GM04504 (cell line): ENCODE results near the gene COL19A1.
A peak's percentile ranks its signal among the peaks of the same experiment; 100 is the strongest.

Source experiments
- DNase-seq: peaks from one replicate; pipeline ENCODE4 v3.0.0-alpha.2; 2012; ENCODE audit warnings: low read depth

COL19A1 gene

DNA sequence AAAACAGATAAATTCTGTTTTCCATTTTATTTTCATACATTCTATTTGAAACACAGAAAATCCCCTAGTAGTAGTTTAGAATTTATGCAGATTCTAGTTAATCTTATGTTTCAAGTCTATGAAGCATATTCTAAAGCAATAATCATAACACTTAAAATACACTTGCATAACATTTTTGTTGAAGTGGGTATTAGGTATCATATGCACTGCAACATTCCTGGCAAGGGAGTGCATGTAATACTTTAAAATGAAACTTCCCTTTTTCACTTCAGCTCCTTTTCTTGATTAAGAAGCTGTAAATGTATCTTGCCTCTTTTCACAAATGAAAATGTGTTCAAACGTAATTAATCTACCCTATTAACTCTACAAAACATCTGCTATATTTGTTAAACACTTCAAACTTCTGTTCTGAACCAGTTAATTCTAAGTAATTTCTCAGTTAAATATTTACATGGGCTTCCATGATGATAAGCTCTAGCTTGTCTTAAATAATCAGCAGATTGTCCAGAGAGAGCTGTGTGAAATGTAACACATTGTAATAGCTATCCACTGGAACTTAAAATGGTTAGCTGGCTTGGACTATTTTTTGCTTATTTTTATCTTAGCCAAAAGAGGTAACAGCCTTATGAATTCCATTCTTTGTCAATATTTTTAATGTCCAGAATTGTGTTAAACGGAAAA is 192.8 kb downstream of the COL19A1 start:
- no peak for DNase-seq

DNA sequence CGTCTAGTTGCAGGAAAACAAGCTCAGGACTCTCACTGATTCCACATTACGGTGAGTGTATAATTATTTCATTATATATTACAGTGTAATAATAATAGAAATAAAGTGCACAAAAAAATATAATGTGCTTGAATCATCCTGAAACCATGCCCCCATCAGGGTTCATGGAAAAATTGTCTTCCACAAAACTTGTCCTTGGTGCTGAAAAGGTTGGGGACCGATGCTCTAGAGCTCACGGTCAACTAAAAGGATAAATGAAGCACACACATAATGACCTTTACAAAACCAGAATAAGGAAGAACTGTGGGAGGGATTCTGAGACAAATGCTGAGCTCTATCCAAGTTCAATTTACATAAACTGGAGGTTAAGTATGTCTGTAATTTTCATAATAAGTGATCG is 194.3 kb downstream of the COL19A1 start:
- DNase-seq: no peak

GRCh38 chr6:70061546-70061945 is 195.2 kb downstream of the COL19A1 start:
- no peak for DNase-seq

GRCh38 chr6:70062010-70062409 is 195.7 kb downstream of the COL19A1 start:
- no peak for DNase-seq

DNA sequence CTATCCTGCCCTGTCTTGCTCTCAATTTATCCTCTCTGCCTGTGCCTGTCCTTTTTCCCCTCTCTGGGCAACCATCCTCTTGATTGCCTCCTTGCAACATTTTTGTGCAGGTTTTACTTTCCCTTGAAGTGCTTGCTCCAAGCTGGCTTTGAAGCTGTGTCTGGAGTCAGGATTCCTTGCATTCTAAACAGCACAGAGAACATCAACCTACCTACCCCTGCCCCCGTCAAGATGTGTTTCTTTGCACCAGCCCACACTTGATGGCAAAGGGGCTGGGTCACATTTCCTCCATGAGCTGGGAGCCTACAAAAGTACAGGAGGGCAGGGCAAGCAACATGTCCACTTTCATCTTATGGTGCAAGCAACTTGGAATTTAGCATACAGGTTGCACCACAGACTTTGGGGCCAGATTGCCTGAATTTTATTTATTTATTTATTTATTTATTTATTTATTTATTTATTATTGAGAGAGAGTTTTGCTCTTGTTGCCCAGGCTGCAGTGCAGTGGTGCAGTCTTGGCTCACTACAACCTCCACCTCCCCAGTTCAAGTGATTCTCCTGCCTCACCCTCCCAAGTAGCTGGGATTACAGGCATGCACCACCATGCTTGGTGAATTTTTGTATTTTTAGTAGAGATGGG is 206.3 kb downstream of the COL19A1 start:
- no peak for DNase-seq

DNA sequence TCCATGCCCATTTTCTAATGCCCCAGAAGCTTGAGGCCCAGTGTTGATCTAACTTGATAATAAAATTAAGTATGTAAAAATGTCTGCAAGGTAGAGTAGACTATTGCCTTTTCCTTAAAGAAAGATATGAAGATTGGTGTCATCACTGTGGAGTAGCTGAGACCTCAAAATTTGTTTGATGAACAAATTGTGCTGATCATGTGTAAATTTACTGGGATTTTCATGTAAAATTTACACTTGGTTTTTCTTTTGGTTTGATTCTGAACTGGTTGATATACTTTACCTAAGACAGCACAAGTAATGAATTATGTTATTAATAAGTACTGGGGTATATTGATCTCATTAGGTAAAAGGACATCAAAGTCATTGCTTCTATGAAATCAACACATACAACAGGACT is 207.3 kb downstream of the COL19A1 start:
- no peak for DNase-seq

DNA sequence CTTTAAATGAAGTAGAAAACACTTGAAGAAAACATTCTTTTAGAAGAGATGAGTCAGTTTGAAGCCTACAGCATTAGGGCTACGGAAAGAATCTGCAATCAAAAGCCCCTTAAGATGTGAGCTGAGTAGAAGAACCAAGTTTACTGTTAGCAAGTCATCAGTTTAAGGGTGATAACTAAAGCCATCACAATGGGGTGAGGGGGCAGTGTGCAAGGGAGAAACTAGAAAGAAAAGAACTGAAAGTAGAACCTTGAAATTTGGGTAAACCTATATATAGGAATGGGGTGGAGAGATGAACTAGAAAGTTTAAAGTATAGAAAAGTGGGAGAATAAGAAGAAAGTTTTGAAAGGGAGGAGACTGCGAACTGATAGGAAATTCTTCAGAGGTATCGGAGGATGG is 212.9 kb downstream of the COL19A1 start:
- DNase-seq: no peak

- DNase-seq: no peak
These were observed 214.2 kb downstream of the COL19A1 start for GRCh38 chr6:70080443-70081070.

GRCh38 chr6:70082830-70083229 is 216.5 kb downstream of the COL19A1 start:
- no peak for DNase-seq

GRCh38 chr6:70086806-70087205 is 220.4 kb downstream of the COL19A1 start:
- no peak for DNase-seq

- no peak for DNase-seq
These were observed 227.8 kb downstream of the COL19A1 start for GRCh38 chr6:70094156-70094555.

- DNase-seq: no peak
These were observed 233.4 kb downstream of the COL19A1 start for GRCh38 chr6:70099732-70100131.

- no peak for DNase-seq
These were observed 237.4 kb downstream of the COL19A1 start for GRCh38 chr6:70103798-70104197.

GRCh38 chr6:70107852-70108629 is 241.7 kb downstream of the COL19A1 start:
- DNase-seq: peak; percentile 2

- DNase-seq: no peak
These were observed 244.0 kb downstream of the COL19A1 start for GRCh38 chr6:70110126-70111022.

- no peak for DNase-seq
These were observed 245.4 kb downstream of the COL19A1 start for GRCh38 chr6:70111737-70112136.

GRCh38 chr6:70112716-70113115 is 246.4 kb downstream of the COL19A1 start:
- no peak for DNase-seq

DNA sequence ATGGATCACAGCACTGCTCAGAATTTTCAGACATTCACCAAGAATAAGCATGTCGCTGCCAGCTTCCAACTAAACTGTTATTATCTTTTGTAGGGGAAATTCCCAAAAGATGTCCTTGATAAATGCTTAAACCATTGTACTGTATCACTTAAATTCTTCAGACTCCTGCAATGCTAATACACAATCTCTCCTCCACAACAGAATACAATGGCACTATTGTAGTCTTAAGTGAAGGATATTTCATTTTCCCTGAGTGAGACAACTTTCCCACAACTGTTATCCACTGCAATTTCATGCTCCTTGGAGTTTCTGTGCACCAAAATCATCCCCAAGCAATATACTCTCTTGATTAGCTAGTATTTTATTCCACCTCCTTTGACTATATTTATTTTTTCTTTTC is 246.8 kb downstream of the COL19A1 start:
- DNase-seq: no peak

DNA sequence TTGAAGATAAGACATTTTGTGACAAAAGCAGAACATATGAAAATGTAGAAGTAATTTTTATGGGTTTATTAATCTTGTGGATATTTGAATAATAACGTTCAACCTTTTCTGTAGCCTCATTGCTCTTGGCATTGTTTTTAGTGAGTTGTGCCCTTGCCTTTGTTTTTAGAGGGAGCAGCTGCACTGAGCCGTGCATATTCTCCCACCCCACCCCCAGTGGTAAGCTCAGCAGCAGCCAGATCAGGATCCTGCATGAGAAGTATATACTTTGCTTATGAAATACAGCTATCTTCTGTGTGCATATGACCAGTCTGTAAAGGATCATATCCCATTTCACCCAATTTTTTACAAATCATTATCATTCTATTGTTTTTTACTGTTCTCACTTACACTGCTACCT is 252.3 kb downstream of the COL19A1 start:
- no peak for DNase-seq

DNA sequence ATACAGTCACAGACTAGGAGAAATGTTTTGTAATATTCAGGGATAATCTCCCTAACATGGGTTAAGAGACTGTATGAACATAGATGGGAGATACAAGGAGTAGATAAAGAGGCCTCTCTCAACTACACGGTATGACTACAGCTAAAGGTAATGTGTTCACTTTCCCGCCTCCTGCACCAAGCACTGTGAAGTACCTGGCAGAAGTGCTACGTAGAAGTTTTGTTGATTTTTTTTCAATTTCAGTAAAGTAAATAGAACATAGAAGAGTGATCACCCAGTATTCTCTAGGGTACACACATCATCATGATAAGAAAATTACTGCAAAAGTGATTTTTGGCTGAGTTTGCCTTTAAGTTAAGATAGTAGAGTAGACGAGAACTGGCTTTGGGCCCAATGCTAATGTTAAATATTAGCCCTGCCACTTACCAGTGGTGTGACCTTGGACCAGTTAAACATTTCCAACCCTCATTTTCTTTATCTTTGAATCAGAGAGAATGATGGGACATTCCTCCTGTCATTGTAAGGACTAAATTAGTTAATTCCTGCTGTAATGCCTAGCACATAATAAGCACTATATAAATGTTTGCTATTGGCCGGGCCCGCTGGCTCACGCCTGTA is 253.0 kb downstream of the COL19A1 start:
- no peak for DNase-seq

GRCh38 chr6:70124443-70124842 is 258.1 kb downstream of the COL19A1 start:
- DNase-seq: no peak
